H9 (cell line): ENCODE data around the gene UBAC2. TPM values are rescaled to one million over a fixed set of nuclear protein-coding genes. Genes with fewer than 3 reads are reported as not detected.

Experiments
- DNase-seq: peaks from one replicate; pipeline ENCODE4 v3.0.0-alpha.2; 2017
- H2AFZ ChIP-seq: one replicate; pipeline ENCODE4 v1.6.1; 2013; ENCODE audit warnings: mild to moderate bottlenecking, low read length, control low read depth, moderate library complexity
- H2AK5ac ChIP-seq: 2 replicates; pipeline ENCODE4 v1.6.1; 2013; ENCODE audit warnings: low read length, control low read depth, mixed read lengths; ENCODE audit not compliant: insufficient read length
- H2BK120ac ChIP-seq: one replicate; pipeline ENCODE4 v1.6.1; 2013; ENCODE audit warnings: low read depth, mild to moderate bottlenecking, low read length, control low read depth, inconsistent platforms; ENCODE audit not compliant: poor library complexity, severe bottlenecking
- H2BK12ac ChIP-seq: 2 replicates; pipeline ENCODE4 v1.6.1; 2013; ENCODE audit warnings: low read length, control low read depth, mixed read lengths, low read depth; ENCODE audit not compliant: insufficient read length
- H2BK15ac ChIP-seq: 2 replicates; pipeline ENCODE4 v1.6.1; 2013; ENCODE audit warnings: low read depth, low read length, control low read depth
- H2BK20ac ChIP-seq: one replicate; pipeline ENCODE4 v1.6.1; 2013; ENCODE audit warnings: low read depth, mild to moderate bottlenecking, low read length, control low read depth, inconsistent platforms; ENCODE audit not compliant: poor library complexity, severe bottlenecking
- H2BK5ac ChIP-seq: 2 replicates; pipeline ENCODE4 v1.6.1; 2013; ENCODE audit warnings: low read length, control low read depth, mixed read lengths; ENCODE audit not compliant: insufficient read length
- H3K14ac ChIP-seq: 2 replicates; pipeline ENCODE4 v1.6.1; 2013; ENCODE audit warnings: low read length, control low read depth; ENCODE audit not compliant: insufficient read depth
- H3K18ac ChIP-seq: 2 replicates; pipeline ENCODE4 v1.6.1; 2013; ENCODE audit warnings: low read depth, mild to moderate bottlenecking, mixed read lengths, low read length, control low read depth; ENCODE audit not compliant: insufficient read length
- H3K23ac ChIP-seq: 2 replicates; pipeline ENCODE4 v1.6.1; 2013; ENCODE audit warnings: low read length, control low read depth, mixed read lengths, low read depth; ENCODE audit not compliant: insufficient read length
- H3K23me2 ChIP-seq: 2 replicates; pipeline ENCODE4 v1.6.1; 2013; ENCODE audit warnings: low read depth, mild to moderate bottlenecking, mixed read lengths, low read length, control low read depth; ENCODE audit not compliant: insufficient read length, poor library complexity, severe bottlenecking
- H3K27ac ChIP-seq: 2 replicates; pipeline ENCODE4 v1.5.1; 2013; ENCODE audit warnings: low read length, control low read depth, mixed read lengths, low read depth; ENCODE audit not compliant: insufficient read length
- H3K27me3 ChIP-seq: 2 replicates; pipeline ENCODE4 v1.6.1; 2013; ENCODE audit warnings: low read length, control low read depth, inconsistent platforms; ENCODE audit not compliant: insufficient read depth
- H3K4ac ChIP-seq: 2 replicates; pipeline ENCODE4 v1.6.1; 2013; ENCODE audit warnings: low read depth, mild to moderate bottlenecking, control low read depth, inconsistent platforms, low read length, moderate library complexity
- H3K4me1 ChIP-seq: 2 replicates; pipeline ENCODE4 v1.6.1; 2013; ENCODE audit warnings: low read length, control low read depth, inconsistent platforms; ENCODE audit not compliant: insufficient read depth
- H3K4me2 ChIP-seq: 2 replicates; pipeline ENCODE4 v1.6.1; 2013; ENCODE audit warnings: low read length, control low read depth, mixed read lengths; ENCODE audit not compliant: insufficient read length, insufficient read depth
- H3K56ac ChIP-seq: 2 replicates; pipeline ENCODE4 v1.6.1; 2013; ENCODE audit warnings: low read depth, mild to moderate bottlenecking, mixed read lengths, low read length, control low read depth; ENCODE audit not compliant: insufficient read length
- H3K79me1 ChIP-seq: 2 replicates; pipeline ENCODE4 v1.6.1; 2013; ENCODE audit warnings: low read depth, mild to moderate bottlenecking, moderate library complexity, low read length, control low read depth, inconsistent platforms; ENCODE audit not compliant: insufficient read depth, poor library complexity, severe bottlenecking
- H3K79me2 ChIP-seq: 2 replicates; pipeline ENCODE4 v1.6.1; 2013; ENCODE audit warnings: low read length, control low read depth, inconsistent platforms; ENCODE audit not compliant: insufficient read depth
- H3K9ac ChIP-seq: 2 replicates; pipeline ENCODE4 v1.6.1; 2013; ENCODE audit warnings: low read length, control low read depth, mixed read lengths; ENCODE audit not compliant: insufficient read length; ENCODE audit errors: extremely low read depth
- H3K9me3 ChIP-seq: one replicate; pipeline ENCODE4 v1.6.1; 2013; ENCODE audit warnings: low read depth, low read length, inconsistent platforms; ENCODE audit not compliant: control insufficient read depth
- H3T11ph ChIP-seq: one replicate; pipeline ENCODE4 v1.6.1; 2013; ENCODE audit warnings: mild to moderate bottlenecking, low read length, control low read depth, inconsistent platforms
- H4K20me1 ChIP-seq: one replicate; pipeline ENCODE4 v1.6.1; 2013; ENCODE audit not compliant: control insufficient read depth, insufficient read length, insufficient read depth
- H4K5ac ChIP-seq: 2 replicates; pipeline ENCODE4 v1.6.1; 2013; ENCODE audit warnings: low read depth, mild to moderate bottlenecking, mixed read lengths, low read length, control low read depth; ENCODE audit not compliant: insufficient read length
- H4K8ac ChIP-seq: replicated peaks from 2 replicates; pipeline ENCODE4 v1.6.1; 2013; ENCODE audit warnings: low read length, control low read depth, mixed read lengths, low read depth; ENCODE audit not compliant: insufficient read length
- H4K91ac ChIP-seq: 2 replicates; pipeline ENCODE4 v1.6.1; 2013; ENCODE audit warnings: low read depth, mild to moderate bottlenecking, moderate library complexity, mixed read lengths, low read length, control low read depth; ENCODE audit not compliant: insufficient read length
- H3K27ac Mint-ChIP-seq, 3 experiments: 2 replicates in 2 of 3; 3 replicates in 1 of 3; pipeline ENCODE4 v1.8.0; 2020 to 2021; ENCODE audit warnings: mixed read lengths in 3 of 3, mild to moderate bottlenecking in 1 of 3, moderate library complexity in 1 of 3
- H3K27me3 Mint-ChIP-seq: 2 replicates; pipeline ENCODE4 v1.8.0; 2021; ENCODE audit warnings: low read depth, mild to moderate bottlenecking, moderate library complexity, mixed read lengths
- H3K36me3 Mint-ChIP-seq, 3 experiments: 2 replicates in 2 of 3; 3 replicates in 1 of 3; pipeline ENCODE4 v1.8.0; 2020 to 2021; ENCODE audit warnings: low read depth in 3 of 3, mixed read lengths in 3 of 3; ENCODE audit not compliant: insufficient read depth in 1 of 3
- H3K4me1 Mint-ChIP-seq, 2 experiments: 2 replicates each; pipeline ENCODE4 v1.8.0; 2020; ENCODE audit warnings: mixed read lengths in 2 of 2
- H3K4me3 Mint-ChIP-seq, 2 experiments: 2 replicates in 1 of 2; 3 replicates in 1 of 2; pipeline ENCODE4 v1.8.0; 2020 to 2021; ENCODE audit warnings: mild to moderate bottlenecking in 2 of 2, mixed read lengths in 2 of 2, moderate library complexity in 1 of 2
- H3K9me3 Mint-ChIP-seq, 2 experiments: 2 replicates in 1 of 2; 3 replicates in 1 of 2; pipeline ENCODE4 v1.8.0; 2020; ENCODE audit warnings: mild to moderate bottlenecking in 2 of 2, mixed read lengths in 2 of 2, moderate library complexity in 1 of 2
- WGBS: extraction: QIAGEN DNeasy Blood & Tissue Kit; methylation state at CpG from one replicate; pipeline ENCODE4 v1.1.7; 2013; ENCODE audit warnings: missing lambda C conversion rate, low lambda C conversion rate, mixed read lengths; ENCODE audit not compliant: insufficient read length; ENCODE audit errors: extremely low coverage; 5-methylcytosine and 5-hydroxymethylcytosine counted together
- total RNA-seq: library from RNA; stranded (reverse); gene quantifications from 2 replicates; pipeline ENCODE4 v1.2.1, GENCODE V29; 2021
- TF ChIP-seq, protein P1 (sequence below): fragments of 200-600 bp; sonication (generic); conservative IDR thresholded peaks from 3 replicates; pipeline ENCODE4 v1.8.0; 2021; ENCODE audit warnings: antibody characterized with exemption, mild to moderate bottlenecking

The UBAC2 gene
- total RNA-seq, 1 experiment from 2014 or later: 52.3 TPM

DNA sequence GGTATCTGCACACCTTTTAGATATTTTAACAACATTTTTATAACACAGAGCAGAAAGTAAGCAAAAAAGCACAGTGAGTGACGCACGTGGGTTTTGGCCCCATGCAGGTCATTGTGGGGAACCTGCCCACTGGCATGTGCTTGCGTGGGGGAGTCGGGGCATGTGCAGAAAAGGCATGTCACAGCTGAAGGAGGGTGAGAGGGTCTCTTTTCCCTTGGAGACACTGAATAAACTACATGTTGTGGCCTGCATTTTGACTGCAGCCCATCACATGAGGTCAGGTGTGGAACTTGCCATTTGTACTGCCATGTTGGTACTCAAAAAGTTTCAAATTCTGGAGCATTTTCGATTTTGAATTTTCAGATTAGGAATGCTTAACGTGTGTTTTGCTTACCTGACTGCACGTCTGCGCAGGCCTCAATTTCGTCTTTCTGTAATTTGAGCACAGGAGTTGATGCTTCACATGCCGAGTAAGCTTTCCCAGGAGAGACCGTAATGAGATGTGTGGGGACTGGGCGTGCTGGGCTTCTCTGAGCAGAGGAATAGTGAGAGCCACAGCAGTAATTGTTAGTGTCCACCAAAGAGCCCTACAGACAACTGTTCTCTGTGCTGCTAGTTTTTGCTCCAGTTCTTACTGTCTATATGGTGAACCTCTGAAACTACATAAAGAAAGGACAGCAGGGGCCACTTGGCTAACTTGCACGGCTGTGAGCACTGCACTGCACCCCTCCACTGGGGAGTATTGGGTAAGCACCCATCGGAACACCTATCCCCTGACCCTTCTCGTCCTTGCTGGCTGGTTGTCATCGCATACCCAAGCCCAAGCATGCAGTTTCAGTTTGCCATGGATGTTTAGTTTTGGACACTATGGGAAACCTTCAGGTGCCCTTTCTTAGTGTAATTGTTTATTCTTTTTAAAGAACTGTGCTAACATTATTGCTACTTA lies 179.5 kb downstream of the UBAC2 start:
- TF ChIP-seq, protein P1, sequence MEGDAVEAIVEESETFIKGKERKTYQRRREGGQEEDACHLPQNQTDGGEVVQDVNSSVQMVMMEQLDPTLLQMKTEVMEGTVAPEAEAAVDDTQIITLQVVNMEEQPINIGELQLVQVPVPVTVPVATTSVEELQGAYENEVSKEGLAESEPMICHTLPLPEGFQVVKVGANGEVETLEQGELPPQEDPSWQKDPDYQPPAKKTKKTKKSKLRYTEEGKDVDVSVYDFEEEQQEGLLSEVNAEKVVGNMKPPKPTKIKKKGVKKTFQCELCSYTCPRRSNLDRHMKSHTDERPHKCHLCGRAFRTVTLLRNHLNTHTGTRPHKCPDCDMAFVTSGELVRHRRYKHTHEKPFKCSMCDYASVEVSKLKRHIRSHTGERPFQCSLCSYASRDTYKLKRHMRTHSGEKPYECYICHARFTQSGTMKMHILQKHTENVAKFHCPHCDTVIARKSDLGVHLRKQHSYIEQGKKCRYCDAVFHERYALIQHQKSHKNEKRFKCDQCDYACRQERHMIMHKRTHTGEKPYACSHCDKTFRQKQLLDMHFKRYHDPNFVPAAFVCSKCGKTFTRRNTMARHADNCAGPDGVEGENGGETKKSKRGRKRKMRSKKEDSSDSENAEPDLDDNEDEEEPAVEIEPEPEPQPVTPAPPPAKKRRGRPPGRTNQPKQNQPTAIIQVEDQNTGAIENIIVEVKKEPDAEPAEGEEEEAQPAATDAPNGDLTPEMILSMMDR: no peak
- no peaks in the 10 kb centered on the region for H3K27me3 ChIP-seq
- H3K9me3 ChIP-seq: no peaks in the 10 kb centered on the region
- no peak for DNase-seq
- peak overlapping the region in 1 of 2 experiments; percentile 25; a peak in 2 of 5 replicates for H3K4me3 Mint-ChIP-seq
- H2BK15ac ChIP-seq: no peak overlapping the region
- peaks cover 10 to 22% (median 16%) of the 10 kb centered on the region in 3 experiments for H3K36me3 Mint-ChIP-seq
- no peak overlapping the region for H3K56ac ChIP-seq
- no peaks in the 10 kb centered on the region for H3K79me2 ChIP-seq
- no peak overlapping the region for H3K9ac ChIP-seq
- H4K8ac ChIP-seq: no peak overlapping the region
- peaks cover 34 to 41% of the 10 kb centered on the region in 2 experiments for H3K4me1 Mint-ChIP-seq
- no peaks in the 10 kb centered on the region for H4K20me1 ChIP-seq
- no peak overlapping the region for H3K27ac ChIP-seq
- H3K14ac ChIP-seq: no peak overlapping the region
- no peaks in the 10 kb centered on the region for H3K23me2 ChIP-seq
- H3K4ac ChIP-seq: no peak overlapping the region
- H4K5ac ChIP-seq: no peak overlapping the region
- H3K23ac ChIP-seq: no peak overlapping the region
- H3K18ac ChIP-seq: no peak overlapping the region
- no peaks in the 10 kb centered on the region for H3K9me3 Mint-ChIP-seq
- peaks cover 18% of the 10 kb centered on the region for H3K4me1 ChIP-seq
- no peak overlapping the region for H3T11ph ChIP-seq
- H2BK5ac ChIP-seq: no peak overlapping the region
- no peak overlapping the region for H2BK120ac ChIP-seq
- no peak overlapping the region for H4K91ac ChIP-seq
- no peak overlapping the region for H2AFZ ChIP-seq
- no peak overlapping the region for H2AK5ac ChIP-seq
- H2BK20ac ChIP-seq: no peak overlapping the region
- no CpG with 5 or more reads among the region's 16 CpGs for WGBS
- no peak overlapping the region for H2BK12ac ChIP-seq
- H3K79me1 ChIP-seq: no peaks in the 10 kb centered on the region
- no peak overlapping the region for H3K4me2 ChIP-seq
- peak overlapping the region in 1 of 3 experiments; percentile 90; a peak in 4 of 7 replicates for H3K27ac Mint-ChIP-seq
- no peaks in the 10 kb centered on the region; the same call in 1 of the 2 replicates for H3K27me3 Mint-ChIP-seq
